Iris pigment epithelial cell (primary cell): ENCODE results near the gene RTCA.
"Not testable (repeated sequence)": the region's sequence is repeated elsewhere in the genome, so short reads cannot be mapped to it uniquely, and the experiment has no call there.

Experiments used
- DNase-seq: peaks from one replicate; pipeline ENCODE4 v3.0.0-alpha.2; 2011; ENCODE audit warnings: low read depth

RTCA gene

GRCh38 chr1:100265931-100266740 lies at the start of gene RTCA:
RTCA (plus strand) TSS chr1:100266216; CDS start chr1:100266376, 160 bp downstream.
- DNase-seq, result peak; percentile 92

GRCh38 chr1:100217834-100218233 lies 48.2 kb upstream of the RTCA start:
- DNase-seq, result no peak

GRCh38 chr1:100219457-100219856 lies 46.6 kb upstream of the RTCA start:
- DNase-seq, result no peak

GRCh38 chr1:100219883-100220282 lies 46.1 kb upstream of the RTCA start:
- peak; percentile 33 for DNase-seq

GRCh38 chr1:100222428-100222827 lies 43.6 kb upstream of the RTCA start:
- DNase-seq, result no peak

GRCh38 chr1:100229681-100230443 lies 36.2 kb upstream of the RTCA start:
- DNase-seq, result no peak

GRCh38 chr1:100230765-100231164 lies 35.3 kb upstream of the RTCA start:
- no peak for DNase-seq

- DNase-seq, result no peak
These were observed 34.3 kb upstream of the RTCA start for GRCh38 chr1:100231721-100232120.

- no peak for DNase-seq
These were observed 33.9 kb upstream of the RTCA start for GRCh38 chr1:100232156-100232555.

- DNase-seq, result not testable (repeated sequence)
These were observed 32.5 kb upstream of the RTCA start for GRCh38 chr1:100233566-100233965.

GRCh38 chr1:100234432-100234831 lies 31.6 kb upstream of the RTCA start:
- no peak for DNase-seq

GRCh38 chr1:100237091-100237490 lies 28.9 kb upstream of the RTCA start:
- DNase-seq, result no peak

- no peak for DNase-seq
These were observed 26.1 kb upstream of the RTCA start for GRCh38 chr1:100239961-100240360.

GRCh38 chr1:100240631-100241030 lies 25.4 kb upstream of the RTCA start:
- no peak for DNase-seq

GRCh38 chr1:100246738-100247137 lies 19.3 kb upstream of the RTCA start:
- no peak for DNase-seq

- DNase-seq, result no peak
These were observed 16.9 kb upstream of the RTCA start for GRCh38 chr1:100249155-100249536.

GRCh38 chr1:100249537-100250257 lies 16.3 kb upstream of the RTCA start, which contains the start of gene DBT:
DBT (minus strand) TSS chr1:100249834; CDS start chr1:100249820, 14 bp downstream.
- DNase-seq, result peak; percentile 97

- peak; percentile 14 for DNase-seq
These were observed 15.8 kb upstream of the RTCA start for GRCh38 chr1:100250264-100250663.

GRCh38 chr1:100250807-100251206 lies 15.2 kb upstream of the RTCA start:
- no peak for DNase-seq

- no peak for DNase-seq
These were observed 13.1 kb upstream of the RTCA start for GRCh38 chr1:100252901-100253300.

- no peak for DNase-seq
These were observed 12.5 kb upstream of the RTCA start for GRCh38 chr1:100253552-100253951.

- DNase-seq, result not testable (repeated sequence)
These were observed 9.7 kb upstream of the RTCA start for GRCh38 chr1:100256273-100256672.
